ENCODE results near the gene ADAMTSL3.

GRCh38 chr15:83745771-83746170 lies 91.8 kb downstream of the ADAMTSL3 start:
- TF ChIP-seq RFX5 (IDR thresholded peaks at IDR 0.05; ENCODE audit: low read depth, low read length): no peak
- TF ChIP-seq CTCF (conservative IDR thresholded peaks at IDR 0.05; ENCODE audit: low read depth, low read length): no peak
- TF ChIP-seq POLR2A (IDR thresholded peaks at IDR 0.05; ENCODE audit: low read depth, low read length): no peak
- TF ChIP-seq USF2 (IDR thresholded peaks at IDR 0.05; ENCODE audit: low read depth, low read length): no peak
- TF ChIP-seq, protein P1, sequence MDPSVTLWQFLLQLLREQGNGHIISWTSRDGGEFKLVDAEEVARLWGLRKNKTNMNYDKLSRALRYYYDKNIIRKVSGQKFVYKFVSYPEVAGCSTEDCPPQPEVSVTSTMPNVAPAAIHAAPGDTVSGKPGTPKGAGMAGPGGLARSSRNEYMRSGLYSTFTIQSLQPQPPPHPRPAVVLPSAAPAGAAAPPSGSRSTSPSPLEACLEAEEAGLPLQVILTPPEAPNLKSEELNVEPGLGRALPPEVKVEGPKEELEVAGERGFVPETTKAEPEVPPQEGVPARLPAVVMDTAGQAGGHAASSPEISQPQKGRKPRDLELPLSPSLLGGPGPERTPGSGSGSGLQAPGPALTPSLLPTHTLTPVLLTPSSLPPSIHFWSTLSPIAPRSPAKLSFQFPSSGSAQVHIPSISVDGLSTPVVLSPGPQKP (IDR thresholded peaks at IDR 0.05; ENCODE audit: borderline replicate concordance, low read depth, low read length): no peak
- TF ChIP-seq FOS (IDR thresholded peaks at IDR 0.05; ENCODE audit: low read depth, low read length): no peak
- TF ChIP-seq NFE2L2 (IDR thresholded peaks at IDR 0.05; ENCODE audit: low read depth, low read length): no peak
- TF ChIP-seq CEBPB (IDR thresholded peaks at IDR 0.05; ENCODE audit: low read depth, low read length): no peak
- no peak for TF ChIP-seq SMC3 (IDR thresholded peaks at IDR 0.05; ENCODE audit: low read depth, low read length)
- TF ChIP-seq MXI1 (IDR thresholded peaks at IDR 0.05; ENCODE audit: borderline replicate concordance, low read depth, low read length): no peak
- no peak for TF ChIP-seq BHLHE40 (IDR thresholded peaks at IDR 0.05; ENCODE audit: low read depth, low read length)
- no peak for TF ChIP-seq RCOR1 (IDR thresholded peaks at IDR 0.05; ENCODE audit: insufficient replicate concordance, low read length)
